ENCODE measurements around the gene KRTAP5-2.

- TF ChIP-seq POLR2A (IDR thresholded peaks at IDR 0.05; ENCODE audit: low read length), result no peak
- TF ChIP-seq GATA1 (IDR thresholded peaks at IDR 0.05; ENCODE audit: low read depth, low read length), result no peak
Observed at GRCh38 chr11:1561955-1562354, 36.1 kb downstream of the KRTAP5-2 start.
